ENCODE results near the gene BEST2. TPM values are rescaled to one million over a fixed set of nuclear protein-coding genes. Genes with fewer than 3 reads are reported as not detected.

Gene BEST2
- total and polyA plus RNA-seq, 12 donors = not detected

DNA sequence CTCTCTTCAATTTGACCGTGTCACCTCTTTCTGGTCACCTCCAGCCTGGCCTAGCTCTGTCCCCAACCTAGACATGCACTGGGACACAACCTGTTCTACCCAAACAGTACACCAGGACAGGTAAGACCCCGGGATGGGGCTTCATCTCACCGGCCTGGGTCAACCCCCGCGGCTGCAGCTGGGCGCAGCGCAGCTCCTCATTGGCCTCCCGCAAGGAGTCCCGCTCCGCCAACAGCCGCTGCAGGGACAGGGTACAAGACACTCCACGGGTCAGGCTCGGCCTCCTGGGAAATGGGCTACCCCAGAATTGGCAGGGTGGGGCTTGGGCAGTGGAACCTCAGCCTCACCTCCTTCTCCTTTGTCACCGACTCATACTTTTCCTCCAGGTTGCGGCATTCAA lies 16.1 kb downstream of the BEST2 start:
- DNase-seq = no peak
- no peak for ATAC-seq
- TF ChIP-seq, protein P1, sequence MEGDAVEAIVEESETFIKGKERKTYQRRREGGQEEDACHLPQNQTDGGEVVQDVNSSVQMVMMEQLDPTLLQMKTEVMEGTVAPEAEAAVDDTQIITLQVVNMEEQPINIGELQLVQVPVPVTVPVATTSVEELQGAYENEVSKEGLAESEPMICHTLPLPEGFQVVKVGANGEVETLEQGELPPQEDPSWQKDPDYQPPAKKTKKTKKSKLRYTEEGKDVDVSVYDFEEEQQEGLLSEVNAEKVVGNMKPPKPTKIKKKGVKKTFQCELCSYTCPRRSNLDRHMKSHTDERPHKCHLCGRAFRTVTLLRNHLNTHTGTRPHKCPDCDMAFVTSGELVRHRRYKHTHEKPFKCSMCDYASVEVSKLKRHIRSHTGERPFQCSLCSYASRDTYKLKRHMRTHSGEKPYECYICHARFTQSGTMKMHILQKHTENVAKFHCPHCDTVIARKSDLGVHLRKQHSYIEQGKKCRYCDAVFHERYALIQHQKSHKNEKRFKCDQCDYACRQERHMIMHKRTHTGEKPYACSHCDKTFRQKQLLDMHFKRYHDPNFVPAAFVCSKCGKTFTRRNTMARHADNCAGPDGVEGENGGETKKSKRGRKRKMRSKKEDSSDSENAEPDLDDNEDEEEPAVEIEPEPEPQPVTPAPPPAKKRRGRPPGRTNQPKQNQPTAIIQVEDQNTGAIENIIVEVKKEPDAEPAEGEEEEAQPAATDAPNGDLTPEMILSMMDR (IDR thresholded peaks at IDR 0.05) = no peak
- no peaks in the 10 kb centered on the region for H3K27me3 ChIP-seq
- H3K36me3 ChIP-seq = peaks cover 0 to 84% (median 6%) of the 10 kb centered on the region in 9 donors
- H3K4me1 ChIP-seq = peaks cover 0 to 44% (median 7%) of the 10 kb centered on the region in 9 donors
- no peak overlapping the region for H3K4me3 ChIP-seq
- WGBS, 2 donors = 96 to 97% methylated on average over 15 of the region's 15 CpGs
- no peaks in the 10 kb centered on the region for H3K9me3 ChIP-seq
- intact Hi-C loops (cut with DNase I) = loop anchor here in 4 of 10 donors (5.0 kb wide), 3 partner anchors 35 to 80 kb away; partner anchors contain the start of genes PRDX2 (in 2 of the 4) and THSD8 (in 2 of the 4)
- H3K27ac ChIP-seq = no peak overlapping the region

DNA sequence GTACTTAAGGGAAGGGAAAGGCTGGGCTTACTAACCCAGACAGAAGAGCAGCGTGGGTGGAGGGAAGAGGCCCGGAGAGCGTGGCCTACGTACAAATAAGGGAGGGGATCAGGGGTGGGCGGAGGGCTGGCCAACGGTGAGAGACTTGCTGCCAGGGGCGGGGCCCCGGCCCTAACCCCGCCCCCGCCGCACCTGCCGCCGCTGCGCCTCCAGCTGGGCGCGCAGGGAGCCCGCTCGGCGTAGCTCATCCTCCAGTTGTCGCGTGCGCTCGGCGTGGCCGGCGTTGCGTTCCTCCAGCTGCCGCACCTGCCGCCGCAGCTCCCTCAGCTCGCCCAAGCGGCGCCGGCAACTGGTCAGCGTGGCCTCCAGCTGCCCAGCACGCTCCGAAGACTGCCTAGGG lies 18.1 kb downstream of the BEST2 start:
- WGBS, 2 donors = 57 to 71% methylated on average over 26 to 37 of the region's 37 CpGs
- H3K36me3 ChIP-seq = peaks cover 0 to 64% (median 5%) of the 10 kb centered on the region in 9 donors
- ATAC-seq (no peak), DNase-seq (no peak)
- H3K4me1 ChIP-seq = peaks cover 0 to 51% (median 24%) of the 10 kb centered on the region in 9 donors
- intact Hi-C loops (cut with DNase I) = loop anchor here in 5 of 10 donors (5.0 to 10.0 kb wide), 4 partner anchors 33 to 78 kb away; partner anchors contain the start of genes PRDX2 (in 2 of the 5) and THSD8 (in 2 of the 5)
- TF ChIP-seq, protein P1 (IDR thresholded peaks at IDR 0.05) = no peak
- no peaks in the 10 kb centered on the region for H3K27me3 ChIP-seq
- peak overlapping the region in 3 of 10 donors; percentile 1 to 35 (median 4) for H3K27ac ChIP-seq
- H3K9me3 ChIP-seq = no peaks in the 10 kb centered on the region
- H3K4me3 ChIP-seq = no peak overlapping the region

DNA sequence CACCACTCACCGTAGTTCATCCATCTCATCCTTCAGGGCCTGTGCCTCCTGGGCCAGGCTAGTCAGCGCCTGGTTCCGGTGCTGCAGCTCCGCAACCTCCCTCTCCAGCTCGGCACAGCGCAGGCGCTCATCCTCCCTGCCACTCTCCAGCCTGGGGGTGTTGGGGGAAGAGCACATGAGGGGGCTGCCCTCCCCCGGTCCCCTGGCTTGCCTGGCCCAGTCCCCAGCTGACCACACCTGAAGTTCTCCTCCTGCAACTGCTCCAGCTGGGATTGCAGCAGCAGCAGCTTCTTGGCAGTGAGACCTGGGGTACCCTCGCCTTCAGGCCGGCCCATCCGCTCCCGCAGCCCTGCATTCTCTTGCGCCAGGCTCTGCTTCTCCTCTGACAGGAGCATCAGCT lies 19.3 kb downstream of the BEST2 start:
- Histone ChIP-seq H3K27me3 (no peaks in the 10 kb centered on the region), H3K9me3 (no peaks in the 10 kb centered on the region), H3K27ac (peak overlapping the region in 5 of 10 donors; percentile 67 to 99 (median 94)), H3K4me3 (no peak overlapping the region), H3K36me3 (peaks cover 0 to 51% (median 0%) of the 10 kb centered on the region in 9 donors), H3K4me1 (peaks cover 3 to 52% (median 29%) of the 10 kb centered on the region in 9 donors)
- DNase-seq (no peak), ATAC-seq (no peak)
- TF ChIP-seq, protein P1 (IDR thresholded peaks at IDR 0.05) = no peak
- intact Hi-C loops (cut with DNase I) = loop anchor here in 1 of 10 donors (10.0 kb wide), 1 partner anchor 74 kb away; no protein-coding TSS in a partner anchor
- WGBS, 2 donors = 96 to 98% methylated on average over 13 of the region's 13 CpGs

DNA sequence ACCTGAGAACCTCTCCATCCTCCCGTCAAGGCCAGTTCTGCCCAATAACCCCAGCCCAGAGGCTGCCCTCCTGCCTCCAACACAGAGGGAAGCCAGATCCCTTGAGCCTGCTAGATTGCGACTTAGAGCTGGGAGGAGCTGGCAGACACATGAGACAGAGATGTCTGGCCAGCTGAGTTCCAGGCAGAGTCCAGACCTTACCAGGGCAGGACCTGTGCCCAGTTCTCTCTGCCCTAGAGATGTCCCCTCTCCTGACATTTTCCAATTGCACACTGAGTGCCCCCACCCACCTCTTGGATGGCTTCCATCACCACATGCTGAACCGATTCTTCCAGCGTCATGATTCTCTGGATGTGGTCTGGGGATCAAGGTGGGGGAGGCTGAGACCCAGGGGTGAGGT lies 20.7 kb downstream of the BEST2 start:
- no peak overlapping the region for H3K4me3 ChIP-seq
- intact Hi-C loops (cut with DNase I) = loop anchor here in 2 of 10 donors (2.0 to 10.0 kb wide), 2 partner anchors 72 to 74 kb away; no protein-coding TSS in a partner anchor
- WGBS, 2 donors = 39 to 47% methylated on average over 4 of the region's 4 CpGs
- H3K27ac ChIP-seq = peak overlapping the region; percentile 79 to 99 (median 91)
- TF ChIP-seq, protein P1 (IDR thresholded peaks at IDR 0.05) = no peak
- H3K9me3 ChIP-seq = no peaks in the 10 kb centered on the region
- peaks cover 0 to 38% (median 0%) of the 10 kb centered on the region in 9 donors for H3K36me3 ChIP-seq
- H3K27me3 ChIP-seq = no peaks in the 10 kb centered on the region
- peaks cover 6 to 53% (median 33%) of the 10 kb centered on the region in 9 donors for H3K4me1 ChIP-seq
- ATAC-seq (peak; percentile 22 to 82 (median 71)), DNase-seq (peak; percentile 50 to 71)
